Parathyroid adenoma (tissue), 2 donors: ENCODE results near the gene HEMGN.

Source experiments
- H2AFZ ChIP-seq: fragments of 300-600 bp; sonication (generic); one replicate; pipeline ENCODE4 v1.7.0; 2017; ENCODE audit warnings: antibody characterized with exemption, mild to moderate bottlenecking
- H3K27ac ChIP-seq: fragments of 300-600 bp; sonication (generic); one replicate; pipeline ENCODE4 v1.7.0; 2017
- H3K27me3 ChIP-seq: fragments of 300-600 bp; sonication (generic); one replicate; pipeline ENCODE4 v1.7.0; 2017; ENCODE audit warnings: low read length; ENCODE audit not compliant: control insufficient read depth, insufficient read depth
- H3K36me3 ChIP-seq: fragments of 300-600 bp; sonication (generic); one replicate; pipeline ENCODE4 v1.7.0; 2017; ENCODE audit warnings: low read length; ENCODE audit not compliant: control insufficient read depth, insufficient read depth
- H3K4me1 ChIP-seq: fragments of 300-600 bp; sonication (generic); one replicate; pipeline ENCODE4 v1.7.0; 2017; ENCODE audit warnings: control low read depth
- H3K4me2 ChIP-seq: fragments of 300-600 bp; sonication (generic); one replicate; pipeline ENCODE4 v1.7.0; 2017; ENCODE audit warnings: low read length
- H3K4me3 ChIP-seq: fragments of 300-600 bp; sonication (generic); one replicate; pipeline ENCODE4 v1.7.0; 2017; ENCODE audit warnings: low read depth, low read length
- H3K79me2 ChIP-seq: fragments of 300-600 bp; sonication (generic); one replicate; pipeline ENCODE4 v1.7.0; 2017; ENCODE audit warnings: control low read depth
- H3K9ac ChIP-seq: fragments of 300-600 bp; sonication (generic); one replicate; pipeline ENCODE4 v1.7.0; 2017; ENCODE audit warnings: mild to moderate bottlenecking
- H3K9me3 ChIP-seq: fragments of 300-600 bp; sonication (generic); one replicate; pipeline ENCODE4 v1.7.0; 2017; ENCODE audit warnings: low read length; ENCODE audit not compliant: control insufficient read depth
- CTCF ChIP-seq: fragments of 300-600 bp; sonication (generic); IDR thresholded peaks from one replicate; pipeline ENCODE4 v1.7.0; 2017; ENCODE audit warnings: antibody characterized with exemption, mild to moderate bottlenecking
- donor health status: primary hyperparathyroidism.

Gene HEMGN

GRCh38 chr9:97923529-97924108, 14.4 kb downstream of the HEMGN start:
- Histone ChIP-seq H3K27ac (peak overlapping the region; percentile 98), H3K27me3 (no peaks in the 10 kb centered on the region), H2AFZ (peak overlapping the region; percentile 73), H3K36me3 (no peaks in the 10 kb centered on the region), H3K9ac (no peak overlapping the region), H3K4me2 (peak overlapping the region; percentile 50), H3K79me2 (no peaks in the 10 kb centered on the region), H3K9me3 (no peaks in the 10 kb centered on the region), H3K4me3 (peak overlapping the region; percentile 31), H3K4me1 (no peaks in the 10 kb centered on the region)
- TF ChIP-seq CTCF = peak; percentile 65

- Histone ChIP-seq H3K27ac (peak within 1 kb of the TSS; percentile 98), H3K79me2 (no peaks in the 10 kb centered on the region), H3K36me3 (no peaks in the 10 kb centered on the region), H3K4me1 (no peaks in the 10 kb centered on the region), H3K9ac (no peak within 1 kb of the TSS), H2AFZ (peak within 1 kb of the TSS; percentile 89), H3K9me3 (no peaks in the 10 kb centered on the region), H3K4me3 (peak within 1 kb of the TSS; percentile 85), H3K27me3 (no peaks in the 10 kb centered on the region), H3K4me2 (peak within 1 kb of the TSS; percentile 98)
- TF ChIP-seq CTCF = peak; percentile 58
These were observed 15.8 kb downstream of the HEMGN start, which contains the start of gene TRMO for GRCh38 chr9:97921959-97922724. Gene TRMO (minus strand): TSS chr9:97922500. CDS start chr9:97922493, 7 bp downstream.

DNA sequence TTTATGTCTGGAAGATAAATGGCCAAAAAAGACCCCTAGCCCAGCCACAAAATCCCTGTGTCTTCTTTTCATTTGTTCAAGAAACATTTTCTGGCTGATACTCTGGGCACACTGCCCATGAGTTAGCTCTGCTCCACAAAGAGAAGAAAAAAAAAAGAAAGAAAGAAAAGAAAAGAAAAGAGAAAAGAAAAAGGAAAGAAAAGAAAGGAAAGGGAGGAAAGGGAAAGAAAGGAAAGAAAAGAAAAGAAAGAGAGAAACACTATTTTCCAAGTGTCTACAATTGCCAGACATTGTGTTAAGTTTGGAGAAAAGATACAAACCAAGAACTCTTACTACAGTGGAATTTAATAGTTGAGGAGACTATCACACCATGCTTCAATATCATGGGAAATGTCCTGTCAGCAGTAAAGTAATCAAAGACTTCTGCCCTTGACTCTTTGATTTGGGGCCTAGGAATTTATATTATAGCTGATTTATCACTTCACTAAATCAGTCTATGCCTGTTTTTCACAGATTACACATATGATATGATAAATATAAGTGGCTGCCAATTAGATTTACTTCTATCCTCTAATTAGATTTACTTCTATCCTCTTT, 18.7 kb downstream of the HEMGN start:
- H3K4me2 ChIP-seq = peak overlapping the region; percentile 34
- H3K4me3 ChIP-seq = no peak overlapping the region
- H3K79me2 ChIP-seq = no peaks in the 10 kb centered on the region
- no peaks in the 10 kb centered on the region for H3K4me1 ChIP-seq
- no peak for TF ChIP-seq CTCF
- H3K9me3 ChIP-seq = no peaks in the 10 kb centered on the region
- H2AFZ ChIP-seq = no peak overlapping the region
- no peaks in the 10 kb centered on the region for H3K36me3 ChIP-seq
- no peak overlapping the region for H3K9ac ChIP-seq
- H3K27ac ChIP-seq = no peak overlapping the region
- H3K27me3 ChIP-seq = no peaks in the 10 kb centered on the region

- no peak for TF ChIP-seq CTCF
- Histone ChIP-seq H3K27ac (no peak overlapping the region), H3K36me3 (no peaks in the 10 kb centered on the region), H3K4me2 (peak overlapping the region; percentile 34), H3K27me3 (no peaks in the 10 kb centered on the region), H3K4me3 (no peak overlapping the region), H2AFZ (no peak overlapping the region), H3K9ac (no peak overlapping the region), H3K9me3 (no peaks in the 10 kb centered on the region), H3K79me2 (no peaks in the 10 kb centered on the region), H3K4me1 (no peaks in the 10 kb centered on the region)
These were observed 19.4 kb downstream of the HEMGN start for GRCh38 chr9:97918611-97919010.
